ENCODE data around the gene CAMLG.

CAMLG gene

DNA sequence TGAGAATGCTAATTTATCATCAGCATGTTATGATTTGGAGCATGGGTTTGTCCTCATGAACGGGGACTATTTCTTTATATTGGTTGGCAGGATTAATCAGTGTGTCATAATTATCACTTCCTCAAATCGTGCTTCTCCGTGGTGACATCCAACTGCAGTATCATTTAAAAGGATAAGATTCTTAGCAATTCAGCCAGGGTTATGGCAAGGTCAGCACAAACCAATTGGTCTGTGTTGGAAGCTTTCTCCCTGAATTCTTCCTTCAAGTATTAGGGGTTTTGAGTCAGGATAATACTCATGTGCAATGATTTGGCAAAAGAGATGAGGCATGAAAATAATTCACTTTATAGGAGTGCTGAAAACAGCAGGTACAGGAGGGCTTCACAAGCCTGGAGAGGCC is 5.5 kb upstream of the CAMLG start:
- H3K4me3 ChIP-seq (ENCODE audit: low read depth, low read length) = no peak overlapping the region
- TF ChIP-seq, protein P1, sequence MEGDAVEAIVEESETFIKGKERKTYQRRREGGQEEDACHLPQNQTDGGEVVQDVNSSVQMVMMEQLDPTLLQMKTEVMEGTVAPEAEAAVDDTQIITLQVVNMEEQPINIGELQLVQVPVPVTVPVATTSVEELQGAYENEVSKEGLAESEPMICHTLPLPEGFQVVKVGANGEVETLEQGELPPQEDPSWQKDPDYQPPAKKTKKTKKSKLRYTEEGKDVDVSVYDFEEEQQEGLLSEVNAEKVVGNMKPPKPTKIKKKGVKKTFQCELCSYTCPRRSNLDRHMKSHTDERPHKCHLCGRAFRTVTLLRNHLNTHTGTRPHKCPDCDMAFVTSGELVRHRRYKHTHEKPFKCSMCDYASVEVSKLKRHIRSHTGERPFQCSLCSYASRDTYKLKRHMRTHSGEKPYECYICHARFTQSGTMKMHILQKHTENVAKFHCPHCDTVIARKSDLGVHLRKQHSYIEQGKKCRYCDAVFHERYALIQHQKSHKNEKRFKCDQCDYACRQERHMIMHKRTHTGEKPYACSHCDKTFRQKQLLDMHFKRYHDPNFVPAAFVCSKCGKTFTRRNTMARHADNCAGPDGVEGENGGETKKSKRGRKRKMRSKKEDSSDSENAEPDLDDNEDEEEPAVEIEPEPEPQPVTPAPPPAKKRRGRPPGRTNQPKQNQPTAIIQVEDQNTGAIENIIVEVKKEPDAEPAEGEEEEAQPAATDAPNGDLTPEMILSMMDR (IDR thresholded peaks at IDR 0.05; ENCODE audit: low read depth, low read length, missing control alignments) = no peak
- no peak for DNase-seq (ENCODE audit: low read depth)

- DNase-seq (ENCODE audit: low read depth) = no peak
- TF ChIP-seq, protein P1 (IDR thresholded peaks at IDR 0.05; ENCODE audit: low read depth, low read length, missing control alignments) = no peak
- no peak overlapping the region for H3K4me3 ChIP-seq (ENCODE audit: low read depth, low read length)
These were observed 3.1 kb upstream of the CAMLG start for GRCh38 chr5:134735243-134735642.

GRCh38 chr5:134736173-134736812 is 2.1 kb upstream of the CAMLG start:
- no peak overlapping the region for H3K4me3 ChIP-seq (ENCODE audit: low read depth, low read length)
- TF ChIP-seq, protein P1 (IDR thresholded peaks at IDR 0.05; ENCODE audit: low read depth, low read length, missing control alignments) = no peak
- no peak for DNase-seq (ENCODE audit: low read depth)

GRCh38 chr5:134738963-134739661 is 764 bp downstream of the CAMLG start:
- DNase-seq (ENCODE audit: low read depth) = no peak
- H3K4me3 ChIP-seq (ENCODE audit: low read depth, low read length) = peak overlapping the region; percentile 73
- TF ChIP-seq, protein P1 (IDR thresholded peaks at IDR 0.05; ENCODE audit: low read depth, low read length, missing control alignments) = peak; percentile 29

DNA sequence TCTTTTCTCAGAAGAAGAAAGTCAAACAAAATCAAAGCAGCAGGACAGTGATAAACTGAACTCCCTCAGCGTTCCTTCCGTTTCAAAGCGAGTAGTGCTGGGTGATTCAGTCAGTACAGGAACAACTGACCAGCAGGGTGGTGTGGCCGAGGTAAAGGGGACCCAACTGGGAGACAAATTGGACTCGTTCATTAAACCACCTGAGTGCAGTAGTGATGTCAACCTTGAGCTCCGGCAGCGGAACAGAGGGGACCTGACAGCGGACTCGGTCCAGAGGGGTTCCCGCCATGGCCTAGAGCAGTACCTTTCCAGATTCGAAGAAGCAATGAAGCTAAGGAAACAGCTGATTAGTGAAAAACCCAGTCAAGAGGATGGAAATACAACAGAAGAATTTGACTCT is 2.7 kb downstream of the CAMLG start:
- TF ChIP-seq, protein P1 (IDR thresholded peaks at IDR 0.05; ENCODE audit: low read depth, low read length, missing control alignments) = no peak
- no peak overlapping the region for H3K4me3 ChIP-seq (ENCODE audit: low read depth, low read length)
- DNase-seq (ENCODE audit: low read depth) = no peak

DNA sequence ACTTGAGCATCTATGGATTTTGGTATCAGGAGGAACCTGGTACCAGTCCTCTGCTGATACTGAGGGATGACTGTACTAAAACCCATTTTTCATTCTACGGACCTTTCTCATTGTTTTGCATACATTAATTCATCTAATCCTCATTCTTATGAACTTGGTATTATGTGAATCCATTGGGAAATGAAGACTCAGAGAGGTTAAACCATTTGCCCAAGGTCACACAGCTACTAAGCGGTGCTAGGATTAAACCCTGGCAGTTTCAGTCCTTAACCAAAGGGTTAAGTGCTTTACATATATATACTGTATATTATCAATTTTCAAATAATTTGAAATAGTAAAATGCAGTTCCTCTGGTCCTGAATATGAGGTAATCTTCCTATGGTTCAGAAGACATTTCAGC is 3.8 kb downstream of the CAMLG start:
- TF ChIP-seq, protein P1 (IDR thresholded peaks at IDR 0.05; ENCODE audit: low read depth, low read length, missing control alignments) = no peak
- DNase-seq (ENCODE audit: low read depth) = no peak
- no peak overlapping the region for H3K4me3 ChIP-seq (ENCODE audit: low read depth, low read length)

- TF ChIP-seq, protein P1 (IDR thresholded peaks at IDR 0.05; ENCODE audit: low read depth, low read length, missing control alignments) = no peak
- H3K4me3 ChIP-seq (ENCODE audit: low read depth, low read length) = no peak overlapping the region
- no peak for DNase-seq (ENCODE audit: low read depth)
These were observed 11.1 kb downstream of the CAMLG start for GRCh38 chr5:134749415-134749814.

Measured in GM12864 (cell line).